Liver (tissue), 4 donors: ENCODE results near the gene CD27. TPM values are rescaled to one million over a fixed set of nuclear protein-coding genes. Genes with fewer than 3 reads are reported as not detected.

Experiments used
- polyA plus RNA-seq, 2 donors: library from polyadenylated mRNA; stranded (reverse) in 1 of 2; unstranded in 1 of 2; fragments of 200-250 nt in 1 of 2; fragments of >200 nt in 1 of 2; fragmentation: Nextera tagmentation in 1 of 2; extraction: Ambion mirVana in 1 of 2; gene quantifications; one replicate each; pipeline versions ENCODE4 v1.2.1 to v1.2.3, GENCODE V29; 2013 to 2015
- total RNA-seq, 2 donors: library from RNA; depleted of rRNA; stranded (reverse); fragments of >200 nt; gene quantifications; one replicate each; pipeline ENCODE4 v1.2.3, GENCODE V29; 2014
- donor health status: healthy.
- donor health status: healthy.
- donor health status: healthy.

Gene CD27
- total and polyA plus RNA-seq, 4 donors: 0.28 to 2.5 (median 0.62) TPM

Other genes starting within 250 kb of the CD27 start
- 10 to 100 TPM; 18.7 to 25.8 TPM for gene CD9, start 244.6 kb upstream of the CD27 start, total RNA-seq
- gene CD9, start 244.6 kb upstream of the CD27 start, polyA plus RNA-seq: 10 to 100 TPM; 38.9 to 65.2 TPM
- 1 to 10 TPM; 2.2 to 6.3 TPM for gene PLEKHG6, start 134.3 kb upstream of the CD27 start, total RNA-seq
- gene PLEKHG6, start 134.3 kb upstream of the CD27 start, polyA plus RNA-seq: 1 to 10 TPM; 2.4 to 2.7 TPM
- 100 to 1,000 TPM in 1 of 2 donors, 10 to 100 TPM in 1; 36.9 to 144 TPM for gene TNFRSF1A, start 102.9 kb upstream of the CD27 start, total RNA-seq
- gene TNFRSF1A, start 102.9 kb upstream of the CD27 start, polyA plus RNA-seq: 100 to 1,000 TPM in 1 of 2 donors, 10 to 100 TPM in 1; 56.0 to 121 TPM
- 1 to 10 TPM in 1 of 2 donors, under 1 TPM in 1; 0.47 to 7.7 TPM for gene SCNN1A, start 69.4 kb upstream of the CD27 start, total RNA-seq
- 1 to 10 TPM; 2.2 to 3.5 TPM for gene SCNN1A, start 69.4 kb upstream of the CD27 start, polyA plus RNA-seq
- gene LTBR, start 60.8 kb upstream of the CD27 start, total RNA-seq: 10 to 100 TPM; 15.8 to 93.9 TPM
- gene LTBR, start 60.8 kb upstream of the CD27 start, polyA plus RNA-seq: 100 to 1,000 TPM in 1 of 2 donors, 10 to 100 TPM in 1; 84.1 to 138 TPM
- gene TAPBPL, start 7.1 kb downstream of the CD27 start, total RNA-seq: 10 to 100 TPM in 1 of 2 donors, 1 to 10 TPM in 1; 9.5 to 32.9 TPM
- 10 to 100 TPM; 16.5 to 21.5 TPM for gene TAPBPL, start 7.1 kb downstream of the CD27 start, polyA plus RNA-seq
- gene VAMP1, start 25.7 kb downstream of the CD27 start, total RNA-seq: 1 to 10 TPM; 5.8 to 6.4 TPM
- 1 to 10 TPM; 2.4 to 4.2 TPM for gene VAMP1, start 25.7 kb downstream of the CD27 start, polyA plus RNA-seq
- 10 to 100 TPM; 37.6 to 38.6 TPM for gene MRPL51, start 48.3 kb downstream of the CD27 start, total RNA-seq
- gene MRPL51, start 48.3 kb downstream of the CD27 start, polyA plus RNA-seq: 100 to 1,000 TPM in 1 of 2 donors, 10 to 100 TPM in 1; 57.4 to 163 TPM
- gene NCAPD2, start 49.1 kb downstream of the CD27 start, total RNA-seq: 10 to 100 TPM in 1 of 2 donors, 1 to 10 TPM in 1; 10.0 to 55.1 TPM
- gene NCAPD2, start 49.1 kb downstream of the CD27 start, polyA plus RNA-seq: 1 to 10 TPM; 2.0 to 4.9 TPM
- 1,000 to 10,000 TPM; 1,234 to 1,389 TPM for gene GAPDH, start 89.6 kb downstream of the CD27 start, total RNA-seq
- 1,000 to 10,000 TPM; 1,299 to 2,082 TPM for gene GAPDH, start 89.6 kb downstream of the CD27 start, polyA plus RNA-seq
- 1 to 10 TPM; 4.8 to 5.9 TPM for gene IFFO1, start 111.1 kb downstream of the CD27 start, total RNA-seq
- gene IFFO1, start 111.1 kb downstream of the CD27 start, polyA plus RNA-seq: 1 to 10 TPM; 5.9 to 7.6 TPM
- gene NOP2, start 123.3 kb downstream of the CD27 start, total RNA-seq: 10 to 100 TPM in 1 of 2 donors, 1 to 10 TPM in 1; 4.8 to 22.3 TPM
- 10 to 100 TPM; 12.5 to 15.6 TPM for gene NOP2, start 123.3 kb downstream of the CD27 start, polyA plus RNA-seq
- 100 to 1,000 TPM; 101 TPM for gene CHD4, start 162.4 kb downstream of the CD27 start, total RNA-seq
- gene CHD4, start 162.4 kb downstream of the CD27 start, polyA plus RNA-seq: 10 to 100 TPM; 53.6 to 53.8 TPM
- gene LPAR5, start 191.0 kb downstream of the CD27 start, total RNA-seq: 1 to 10 TPM in 1 of 2 donors, under 1 TPM in 1; 0.84 to 2.0 TPM
- 1 to 10 TPM in 1 of 2 donors, under 1 TPM in 1; 0.58 to 1.3 TPM for gene LPAR5, start 191.0 kb downstream of the CD27 start, polyA plus RNA-seq
- 1 to 10 TPM in 1 of 2 donors, under 1 TPM in 1; 0.50 to 1.5 TPM for gene ACRBP, start 202.5 kb downstream of the CD27 start, total RNA-seq
- gene ACRBP, start 202.5 kb downstream of the CD27 start, polyA plus RNA-seq: under 1 TPM; 0.39 to 0.80 TPM
- 10 to 100 TPM; 14.9 to 15.5 TPM for gene ING4, start 218.2 kb downstream of the CD27 start, total RNA-seq
- gene ING4, start 218.2 kb downstream of the CD27 start, polyA plus RNA-seq: 10 to 100 TPM; 13.9 to 18.1 TPM
- gene ZNF384, start 244.4 kb downstream of the CD27 start, total RNA-seq: 10 to 100 TPM in 1 of 2 donors, 1 to 10 TPM in 1; 8.5 to 11.5 TPM
- gene ZNF384, start 244.4 kb downstream of the CD27 start, polyA plus RNA-seq: 10 to 100 TPM in 1 of 2 donors, 1 to 10 TPM in 1; 3.9 to 12.7 TPM